Nephron progenitor cell (in vitro differentiated cells): ENCODE data around the gene ASAP2.
A peak's percentile ranks its signal among the peaks of the same experiment; 100 is the strongest.

Experiments used
- DNase-seq: peaks from one replicate; pipeline ENCODE4 v3.0.0; 2021
- H3K27ac Mint-ChIP-seq: 2 replicates; pipeline ENCODE4 v1.8.0; 2021; ENCODE audit warnings: mild to moderate bottlenecking, moderate library complexity, mixed read lengths
- H3K27me3 Mint-ChIP-seq: 2 replicates; pipeline ENCODE4 v1.8.0; 2021; ENCODE audit warnings: mild to moderate bottlenecking, low read depth, mixed read lengths; ENCODE audit not compliant: poor library complexity
- H3K36me3 Mint-ChIP-seq: 2 replicates; pipeline ENCODE4 v1.8.0; 2021; ENCODE audit warnings: low read depth, mixed read lengths
- H3K4me1 Mint-ChIP-seq: 2 replicates; pipeline ENCODE4 v1.8.0; 2021; ENCODE audit warnings: mixed read lengths
- H3K4me3 Mint-ChIP-seq: 2 replicates; pipeline ENCODE4 v1.8.0; 2021; ENCODE audit warnings: mild to moderate bottlenecking, moderate library complexity, mixed read lengths
- H3K9me3 Mint-ChIP-seq: 2 replicates; pipeline ENCODE4 v1.8.0; 2021; ENCODE audit warnings: mild to moderate bottlenecking, moderate library complexity, mixed read lengths
- CTCF ChIP-seq: fragments of 200-600 bp; sonication (generic); IDR thresholded peaks from 2 replicates; pipeline ENCODE4 v1.5.0; 2021; ENCODE audit warnings: antibody characterized with exemption

Gene ASAP2

GRCh38 chr2:9179572-9180201, 26.9 kb upstream of the ASAP2 start:
- no peak for TF ChIP-seq CTCF
- peaks cover 43% of the 10 kb centered on the region for H3K4me1 Mint-ChIP-seq
- no peak overlapping the region for H3K27ac Mint-ChIP-seq
- H3K9me3 Mint-ChIP-seq: peaks cover 19% of the 10 kb centered on the region
- H3K4me3 Mint-ChIP-seq: no peak overlapping the region
- H3K27me3 Mint-ChIP-seq: peaks cover 13% of the 10 kb centered on the region
- DNase-seq: no peak
- H3K36me3 Mint-ChIP-seq: peaks cover 4% of the 10 kb centered on the region

- peaks cover 4% of the 10 kb centered on the region for H3K36me3 Mint-ChIP-seq
- no peak for TF ChIP-seq CTCF
- peaks cover 3% of the 10 kb centered on the region for H3K27me3 Mint-ChIP-seq
- no peak overlapping the region for H3K4me3 Mint-ChIP-seq
- peaks cover 22% of the 10 kb centered on the region for H3K4me1 Mint-ChIP-seq
- no peak for DNase-seq
- H3K27ac Mint-ChIP-seq: no peak overlapping the region
- peaks cover 19% of the 10 kb centered on the region for H3K9me3 Mint-ChIP-seq
These were observed 22.3 kb upstream of the ASAP2 start for GRCh38 chr2:9184361-9184760.

- H3K27ac Mint-ChIP-seq: no peak overlapping the region
- no peaks in the 10 kb centered on the region for H3K36me3 Mint-ChIP-seq
- H3K4me3 Mint-ChIP-seq: no peak overlapping the region
- DNase-seq: no peak
- H3K27me3 Mint-ChIP-seq: no peaks in the 10 kb centered on the region
- H3K4me1 Mint-ChIP-seq: peaks cover 37% of the 10 kb centered on the region
- TF ChIP-seq CTCF: no peak
- H3K9me3 Mint-ChIP-seq: peaks cover 5% of the 10 kb centered on the region
These were observed 18.9 kb upstream of the ASAP2 start for GRCh38 chr2:9187620-9188214.

GRCh38 chr2:9188823-9189222, 17.8 kb upstream of the ASAP2 start:
- TF ChIP-seq CTCF: no peak
- H3K9me3 Mint-ChIP-seq: no peaks in the 10 kb centered on the region
- H3K4me3 Mint-ChIP-seq: no peak overlapping the region
- peaks cover 40% of the 10 kb centered on the region for H3K4me1 Mint-ChIP-seq
- no peaks in the 10 kb centered on the region for H3K36me3 Mint-ChIP-seq
- H3K27ac Mint-ChIP-seq: peak overlapping the region; percentile 20
- no peak for DNase-seq
- peaks cover 2% of the 10 kb centered on the region for H3K27me3 Mint-ChIP-seq

GRCh38 chr2:9189901-9190300, 16.7 kb upstream of the ASAP2 start:
- no peak for TF ChIP-seq CTCF
- H3K27me3 Mint-ChIP-seq: peaks cover 4% of the 10 kb centered on the region
- DNase-seq: no peak
- H3K36me3 Mint-ChIP-seq: no peaks in the 10 kb centered on the region
- H3K9me3 Mint-ChIP-seq: no peaks in the 10 kb centered on the region
- H3K4me1 Mint-ChIP-seq: peaks cover 36% of the 10 kb centered on the region
- no peak overlapping the region for H3K27ac Mint-ChIP-seq
- no peak overlapping the region for H3K4me3 Mint-ChIP-seq

GRCh38 chr2:9191041-9191481, 15.6 kb upstream of the ASAP2 start:
- peak overlapping the region; percentile 29 for H3K27ac Mint-ChIP-seq

More at GRCh38 chr2:9191041-9191481, 15.6 kb upstream of the ASAP2 start:
- H3K4me1 Mint-ChIP-seq: peaks cover 36% of the 10 kb centered on the region
- peak overlapping the region; percentile 28 for H3K4me3 Mint-ChIP-seq
- peak; percentile 60 for DNase-seq
- no peaks in the 10 kb centered on the region for H3K9me3 Mint-ChIP-seq
- no peak for TF ChIP-seq CTCF
- H3K27me3 Mint-ChIP-seq: peaks cover 4% of the 10 kb centered on the region
- no peaks in the 10 kb centered on the region for H3K36me3 Mint-ChIP-seq
